Activated effector memory CD4-positive, alpha-beta T cell treated with anti-CD3 and anti-CD28 coated beads, Interleukin-2, amount 50 U/mL, for 16 hours (primary cell): ENCODE data around the gene UBXN7.
"Not testable (repeated sequence)": the region's sequence is repeated elsewhere in the genome, so short reads cannot be mapped to it uniquely, and the experiment has no call there.

Source experiments
- DNase-seq: peaks from one replicate; pipeline ENCODE4 v3.0.0-alpha.2; 2020

UBXN7 gene

GRCh38 chr3:196432137-196432879, at the start of gene UBXN7:
TSS of gene UBXN7 (minus strand) at chr3:196432427. CDS start at chr3:196432399, 28 bp downstream.
- peak; percentile 98 for DNase-seq

GRCh38 chr3:196477678-196478077, 45.5 kb upstream of the UBXN7 start:
- no peak for DNase-seq

- DNase-seq = no peak
These were observed 40.1 kb upstream of the UBXN7 start for GRCh38 chr3:196472286-196472685.

GRCh38 chr3:196471551-196471950, 39.3 kb upstream of the UBXN7 start:
- no peak for DNase-seq

- DNase-seq = not testable (repeated sequence)
These were observed 38.0 kb upstream of the UBXN7 start for GRCh38 chr3:196470182-196470581.

GRCh38 chr3:196463804-196464203, 31.6 kb upstream of the UBXN7 start:
- no peak for DNase-seq

GRCh38 chr3:196463478-196463756, 31.2 kb upstream of the UBXN7 start:
- DNase-seq = no peak

GRCh38 chr3:196462680-196463477, 30.7 kb upstream of the UBXN7 start:
- not testable (repeated sequence) for DNase-seq

- DNase-seq = no peak
These were observed 25.8 kb upstream of the UBXN7 start for GRCh38 chr3:196458063-196458462.

GRCh38 chr3:196457470-196457869, 25.2 kb upstream of the UBXN7 start:
- DNase-seq = not testable (repeated sequence)

GRCh38 chr3:196454935-196455334, 22.7 kb upstream of the UBXN7 start:
- DNase-seq = no peak

GRCh38 chr3:196445391-196445790, 13.2 kb upstream of the UBXN7 start:
- not testable (repeated sequence) for DNase-seq

- no peak for DNase-seq
These were observed 12.3 kb upstream of the UBXN7 start for GRCh38 chr3:196444500-196444894.

- no peak for DNase-seq
These were observed 8.5 kb upstream of the UBXN7 start for GRCh38 chr3:196440696-196441095.

- no peak for DNase-seq
These were observed 7.9 kb upstream of the UBXN7 start for GRCh38 chr3:196440041-196440537.

- peak; percentile 71 for DNase-seq
These were observed 768 bp downstream of the UBXN7 start for GRCh38 chr3:196431181-196432136.

GRCh38 chr3:196428041-196428440, 4.2 kb downstream of the UBXN7 start:
- DNase-seq = no peak

GRCh38 chr3:196424421-196424820, 7.8 kb downstream of the UBXN7 start:
- not testable (repeated sequence) for DNase-seq

- DNase-seq = no peak
These were observed 9.0 kb downstream of the UBXN7 start for GRCh38 chr3:196423044-196423781.

- not testable (repeated sequence) for DNase-seq
These were observed 10.6 kb downstream of the UBXN7 start for GRCh38 chr3:196421668-196422067.

- no peak for DNase-seq
These were observed 12.8 kb downstream of the UBXN7 start for GRCh38 chr3:196419386-196419785.

GRCh38 chr3:196418601-196419000, 13.6 kb downstream of the UBXN7 start:
- DNase-seq = no peak
